OCI-LY1 (cell line): ENCODE measurements around the gene HMGB1.

Experiments
- H2AFZ ChIP-seq: fragments of 200-600 bp; sonication (generic), shearing (Covaris generic); 2 replicates; pipeline ENCODE4 v1.6.0; 2014; ENCODE audit warnings: antibody characterized with exemption, mild to moderate bottlenecking, low read length
- H3F3A ChIP-seq: fragments of 200-600 bp; sonication (generic), shearing (Covaris generic); 2 replicates; pipeline ENCODE4 v1.6.0; 2014; ENCODE audit warnings: mild to moderate bottlenecking, antibody characterized with exemption, low read length, moderate library complexity; ENCODE audit not compliant: insufficient read depth
- H3K27ac ChIP-seq: fragments of 200-600 bp; sonication (generic); 2 replicates; pipeline ENCODE4 v1.5.1; 2014; ENCODE audit warnings: low read length, mixed run types, mild to moderate bottlenecking, low read depth; ENCODE audit not compliant: poor library complexity, severe bottlenecking
- H3K27me3 ChIP-seq: fragments of 200-600 bp; sonication (generic); 2 replicates; pipeline ENCODE4 v1.6.0; 2014; ENCODE audit warnings: antibody characterized with exemption, mild to moderate bottlenecking, low read length, moderate library complexity; ENCODE audit not compliant: insufficient read depth
- H3K36me3 ChIP-seq: fragments of 200-600 bp; sonication (generic); 2 replicates; pipeline ENCODE4 v1.6.1; 2014; ENCODE audit warnings: mild to moderate bottlenecking, antibody characterized with exemption, low read length, moderate library complexity, mixed read lengths; ENCODE audit not compliant: insufficient read depth
- H3K4me1 ChIP-seq: fragments of 200-600 bp; sonication (generic); 2 replicates; pipeline ENCODE4 v1.5.1; 2014; ENCODE audit warnings: mild to moderate bottlenecking, low read length, moderate library complexity; ENCODE audit not compliant: insufficient read depth, severe bottlenecking
- H3K4me2 ChIP-seq: fragments of 200-600 bp; sonication (generic), shearing (Covaris generic); 2 replicates; pipeline ENCODE4 v1.6.1; 2014; ENCODE audit warnings: low read length
- H3K4me3 ChIP-seq: fragments of 200-600 bp; sonication (generic); 2 replicates; pipeline ENCODE4 v1.5.1; 2014; ENCODE audit warnings: low read length, low read depth, mild to moderate bottlenecking, mixed read lengths; ENCODE audit not compliant: poor library complexity, severe bottlenecking
- H3K79me2 ChIP-seq: fragments of 200-600 bp; shearing (Covaris generic); 2 replicates; pipeline ENCODE4 v1.6.1; 2016; ENCODE audit warnings: mixed run types, low read length, mixed read lengths; ENCODE audit not compliant: insufficient read depth
- H3K9ac ChIP-seq: fragments of 200-600 bp; sonication (generic), shearing (Covaris generic); 2 replicates; pipeline ENCODE4 v1.6.1; 2014; ENCODE audit warnings: mild to moderate bottlenecking, low read length, mixed read lengths
- H3K9me2 ChIP-seq: fragments of 200-600 bp; sonication (generic), shearing (Covaris generic); 2 replicates; pipeline ENCODE4 v1.6.1; 2014; ENCODE audit warnings: low read depth, mild to moderate bottlenecking, low read length, mixed read lengths
- H3K9me3 ChIP-seq: fragments of 200-600 bp; shearing (Covaris generic); 2 replicates; pipeline ENCODE4 v1.6.1; 2014; ENCODE audit warnings: low read length, mixed read lengths
- H4K20me1 ChIP-seq: fragments of 200-600 bp; sonication (generic), shearing (Covaris generic); 2 replicates; pipeline ENCODE4 v1.6.0; 2016; ENCODE audit warnings: mild to moderate bottlenecking, low read length; ENCODE audit not compliant: insufficient read depth
- EZH2 ChIP-seq: fragments of 200-600 bp; sonication (generic), shearing (Covaris generic); IDR thresholded peaks from 2 replicates; pipeline ENCODE4 v1.8.0; 2017; ENCODE audit warnings: borderline replicate concordance, mixed run types, mild to moderate bottlenecking, antibody characterized with exemption, low read length, moderate library complexity, mixed read lengths
- TF ChIP-seq, protein P1 (sequence below): fragments of 200-600 bp; sonication (generic), shearing (Covaris generic); IDR thresholded peaks from 2 replicates; pipeline ENCODE4 v1.5.1; 2017; ENCODE audit warnings: mild to moderate bottlenecking, antibody characterized with exemption, low read length, moderate library complexity, mixed read lengths

Gene HMGB1

DNA sequence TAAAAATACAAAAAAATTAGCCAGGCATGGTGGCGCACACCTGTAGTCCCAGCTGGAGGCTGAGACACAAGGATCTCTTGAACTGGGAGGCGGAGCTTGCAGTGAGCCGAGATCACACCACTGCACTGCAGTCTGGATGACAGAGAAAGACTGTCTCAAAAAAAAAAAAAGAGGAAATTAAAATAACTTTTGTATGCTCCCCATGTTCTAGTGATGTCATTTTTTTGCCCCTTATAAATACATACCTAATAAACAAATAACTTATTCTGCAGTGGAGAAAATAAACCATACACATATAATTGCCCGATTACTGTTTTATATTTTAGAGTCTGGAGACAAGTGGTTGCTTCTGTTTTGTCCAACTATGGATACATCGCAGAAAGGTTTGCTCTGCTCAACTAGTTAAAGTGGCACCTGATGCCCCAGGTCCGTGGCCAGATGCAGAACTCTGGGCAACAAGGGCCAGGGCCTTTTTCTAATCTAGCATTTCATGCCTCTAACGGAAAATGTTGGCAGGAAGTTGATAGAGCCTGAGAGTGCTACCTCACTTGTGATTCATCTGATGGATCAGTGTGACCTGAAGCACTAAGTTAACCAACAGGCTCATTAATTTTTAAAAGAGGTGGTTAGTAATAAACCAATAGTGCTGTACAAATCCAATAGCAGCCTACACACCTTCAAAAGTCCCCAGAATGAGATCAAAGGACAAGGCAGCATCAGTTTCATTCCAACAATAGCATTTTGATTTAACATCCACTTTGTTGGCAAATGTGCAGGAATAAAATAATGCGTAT is 24.6 kb downstream of the HMGB1 start:
- Histone ChIP-seq H3K27ac (peak overlapping the region; percentile 69), H2AFZ (no peak overlapping the region), H3K9me2 (no peaks in the 10 kb centered on the region), H3K9me3 (no peaks in the 10 kb centered on the region), H3K27me3 (no peaks in the 10 kb centered on the region), H4K20me1 (no peaks in the 10 kb centered on the region), H3K4me3 (no peak overlapping the region), H3K9ac (no peak overlapping the region), H3K4me1 (peaks cover 52% of the 10 kb centered on the region), H3K4me2 (no peak overlapping the region), H3F3A (peaks cover 10% of the 10 kb centered on the region; the same call in 1 of the 2 replicates), H3K79me2 (peaks cover 4% of the 10 kb centered on the region), H3K36me3 (peaks cover 1% of the 10 kb centered on the region; the same call in 1 of the 2 replicates)
- TF ChIP-seq, protein P1, sequence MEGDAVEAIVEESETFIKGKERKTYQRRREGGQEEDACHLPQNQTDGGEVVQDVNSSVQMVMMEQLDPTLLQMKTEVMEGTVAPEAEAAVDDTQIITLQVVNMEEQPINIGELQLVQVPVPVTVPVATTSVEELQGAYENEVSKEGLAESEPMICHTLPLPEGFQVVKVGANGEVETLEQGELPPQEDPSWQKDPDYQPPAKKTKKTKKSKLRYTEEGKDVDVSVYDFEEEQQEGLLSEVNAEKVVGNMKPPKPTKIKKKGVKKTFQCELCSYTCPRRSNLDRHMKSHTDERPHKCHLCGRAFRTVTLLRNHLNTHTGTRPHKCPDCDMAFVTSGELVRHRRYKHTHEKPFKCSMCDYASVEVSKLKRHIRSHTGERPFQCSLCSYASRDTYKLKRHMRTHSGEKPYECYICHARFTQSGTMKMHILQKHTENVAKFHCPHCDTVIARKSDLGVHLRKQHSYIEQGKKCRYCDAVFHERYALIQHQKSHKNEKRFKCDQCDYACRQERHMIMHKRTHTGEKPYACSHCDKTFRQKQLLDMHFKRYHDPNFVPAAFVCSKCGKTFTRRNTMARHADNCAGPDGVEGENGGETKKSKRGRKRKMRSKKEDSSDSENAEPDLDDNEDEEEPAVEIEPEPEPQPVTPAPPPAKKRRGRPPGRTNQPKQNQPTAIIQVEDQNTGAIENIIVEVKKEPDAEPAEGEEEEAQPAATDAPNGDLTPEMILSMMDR = no peak
- TF ChIP-seq EZH2 = no peak

DNA sequence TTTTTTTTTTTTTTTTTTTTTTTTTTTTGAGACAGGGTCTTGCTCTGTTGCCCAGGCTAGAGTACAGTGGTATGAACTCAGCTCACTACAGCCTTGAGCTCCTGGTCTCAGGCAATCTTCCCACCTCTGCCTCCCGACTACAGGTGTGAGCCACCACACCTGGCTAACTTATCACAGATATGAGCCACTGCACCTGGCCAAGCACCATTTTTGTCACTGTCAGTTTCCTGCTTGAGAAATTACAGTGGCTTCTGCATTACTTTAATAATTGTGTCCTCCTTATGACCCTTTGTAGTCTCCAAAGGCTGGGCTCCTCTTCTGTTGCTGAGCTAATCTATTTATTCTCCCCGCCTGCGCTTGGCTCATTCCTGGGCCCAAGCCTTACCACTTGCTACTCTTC is 27.4 kb downstream of the HMGB1 start:
- peaks cover 29% of the 10 kb centered on the region for H3K4me1 ChIP-seq
- H3K4me2 ChIP-seq = no peak overlapping the region
- TF ChIP-seq EZH2 = no peak
- TF ChIP-seq, protein P1 = no peak
- H3K27me3 ChIP-seq = no peaks in the 10 kb centered on the region
- H3K9me3 ChIP-seq = no peaks in the 10 kb centered on the region
- H3K79me2 ChIP-seq = no peaks in the 10 kb centered on the region
- H4K20me1 ChIP-seq = no peaks in the 10 kb centered on the region
- H3K27ac ChIP-seq = peak overlapping the region; percentile 10
- H3F3A ChIP-seq = peaks cover 3% of the 10 kb centered on the region; the same call in 1 of the 2 replicates
- H2AFZ ChIP-seq = no peak overlapping the region
- no peaks in the 10 kb centered on the region for H3K9me2 ChIP-seq
- H3K9ac ChIP-seq = no peak overlapping the region
- H3K36me3 ChIP-seq = no peaks in the 10 kb centered on the region
- no peak overlapping the region for H3K4me3 ChIP-seq

DNA sequence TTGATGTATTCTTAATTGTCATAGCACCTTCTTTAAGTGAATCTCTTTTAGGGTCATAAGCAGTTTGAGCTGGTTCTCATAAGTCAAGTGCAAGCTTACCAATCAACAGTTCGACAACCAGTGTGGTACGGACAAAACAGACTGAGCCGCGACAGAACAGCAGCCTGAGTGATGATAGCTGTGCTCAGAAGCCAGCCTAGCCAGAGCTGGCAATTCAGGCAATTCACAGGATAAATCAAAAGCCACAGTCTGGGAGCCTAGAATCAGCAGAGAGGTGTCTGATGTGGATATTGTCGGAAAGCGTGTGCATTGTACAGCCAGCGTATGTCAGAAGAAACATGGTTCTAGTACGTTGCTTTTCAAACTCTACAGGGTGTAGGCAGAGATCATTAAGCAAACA is 28.6 kb downstream of the HMGB1 start:
- no peaks in the 10 kb centered on the region for H3K9me3 ChIP-seq
- no peak overlapping the region for H2AFZ ChIP-seq
- no peaks in the 10 kb centered on the region for H3K27me3 ChIP-seq
- H3K79me2 ChIP-seq = no peaks in the 10 kb centered on the region
- TF ChIP-seq, protein P1 = no peak
- no peak for TF ChIP-seq EZH2
- H3K4me3 ChIP-seq = no peak overlapping the region
- H3K4me1 ChIP-seq = peaks cover 19% of the 10 kb centered on the region
- no peak overlapping the region for H3K27ac ChIP-seq
- H3K9ac ChIP-seq = no peak overlapping the region
- no peaks in the 10 kb centered on the region for H4K20me1 ChIP-seq
- H3K9me2 ChIP-seq = no peaks in the 10 kb centered on the region
- H3K36me3 ChIP-seq = no peaks in the 10 kb centered on the region
- H3F3A ChIP-seq = peaks cover 3% of the 10 kb centered on the region; the same call in 1 of the 2 replicates
- no peak overlapping the region for H3K4me2 ChIP-seq
